ENCODE data around the gene PROS1. TPM values are rescaled to one million over a fixed set of nuclear protein-coding genes. Genes with fewer than 3 reads are reported as not detected.
"Not testable (repeated sequence)": the region's sequence is repeated elsewhere in the genome, so short reads cannot be mapped to it uniquely, and the experiment has no call there.

The PROS1 gene
- total RNA-seq, 2 experiments from 2014 or later, result 0.20 TPM; not detected in 1

DNA sequence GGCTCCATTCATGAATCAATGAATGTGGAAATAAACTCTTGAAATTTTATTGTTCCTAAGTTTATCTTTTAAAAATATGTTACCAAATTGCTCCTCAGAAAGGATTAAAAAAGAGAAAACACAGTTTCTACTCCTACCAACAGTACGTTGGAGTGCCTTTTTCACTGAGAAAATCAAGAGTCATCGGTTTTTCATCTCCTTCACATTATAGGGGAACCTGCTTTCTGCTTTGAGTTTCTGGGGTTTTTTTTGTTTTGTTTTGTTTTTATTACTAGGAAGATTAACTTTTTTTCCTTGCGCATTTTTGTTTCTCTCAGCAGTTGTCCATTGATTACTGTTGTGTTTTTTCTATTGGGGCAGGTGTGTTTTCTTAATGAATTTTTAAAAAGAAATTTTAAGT is 9.7 kb upstream of the PROS1 start:
- intact Hi-C loops (cut with micrococcal nuclease), result no loop called here
- H3K27ac Mint-ChIP-seq, result no peak overlapping the region
- ATAC-seq (no peak), DNase-seq (no peak)
- CTCF ChIA-PET, result no interaction called here
- POLR2A ChIA-PET, result no interaction called here
- H3K27me3 Mint-ChIP-seq, result no peaks in the 10 kb centered on the region
- no peak overlapping the region for H3K4me3 Mint-ChIP-seq
- H3K4me1 Mint-ChIP-seq (ENCODE audit: low read depth), result peaks cover 15% of the 10 kb centered on the region
- no peaks in the 10 kb centered on the region for H3K9me3 Mint-ChIP-seq
- TF ChIP-seq CTCF (IDR thresholded peaks at IDR 0.05), result no peak
- H3K36me3 Mint-ChIP-seq (ENCODE audit: low read depth), result no peaks in the 10 kb centered on the region

- intact Hi-C loops (cut with micrococcal nuclease), result no loop called here
- POLR2A ChIA-PET, result interaction anchor here (1.0 kb wide), 1 partner anchor 81 kb away, joined by 3 read pairs; the partner anchor contains the start of genes DHFR2 and NSUN3
- CTCF ChIA-PET, result interaction anchor here (1.0 to 2.7 kb wide), 2 partner anchors 56 to 88 kb away, joined by 3 to 9 read pairs; no protein-coding TSS in a partner anchor
- H3K4me3 Mint-ChIP-seq, result peak overlapping the region; percentile 36
- peaks cover 15% of the 10 kb centered on the region for H3K4me1 Mint-ChIP-seq (ENCODE audit: low read depth)
- no peak for DNase-seq
- H3K27me3 Mint-ChIP-seq, result no peaks in the 10 kb centered on the region
- ATAC-seq, result no peak
- H3K36me3 Mint-ChIP-seq (ENCODE audit: low read depth), result no peaks in the 10 kb centered on the region
- H3K9me3 Mint-ChIP-seq, result no peaks in the 10 kb centered on the region
- no peak overlapping the region for H3K27ac Mint-ChIP-seq
- TF ChIP-seq CTCF (IDR thresholded peaks at IDR 0.05), result no peak
Measured at GRCh38 chr3:93981649-93982048, 8.0 kb upstream of the PROS1 start.

- Mint-ChIP-seq H3K27me3 (peaks cover 2% of the 10 kb centered on the region), H3K4me3 (peak within 1 kb of the TSS; percentile 80), H3K36me3 (ENCODE audit: low read depth) (no peaks in the 10 kb centered on the region), H3K4me1 (ENCODE audit: low read depth) (peaks cover 15% of the 10 kb centered on the region), H3K9me3 (no peaks in the 10 kb centered on the region), H3K27ac (peak within 1 kb of the TSS; percentile 77)
- ATAC-seq (peak; percentile 100), DNase-seq (peak; percentile 97)
- no peak for TF ChIP-seq CTCF (IDR thresholded peaks at IDR 0.05)
- POLR2A ChIA-PET, result interaction anchor here (0.6 kb wide), 2 partner anchors 8 to 14 kb away, joined by 3 read pairs; no protein-coding TSS in a partner anchor
- CTCF ChIA-PET, result interaction anchor here (0.7 to 2.7 kb wide), 2 partner anchors 23 to 89 kb away, joined by 3 to 9 read pairs; no protein-coding TSS in a partner anchor
- intact Hi-C loops (cut with micrococcal nuclease), result no loop called here
Measured at GRCh38 chr3:93979850-93980676, 6.4 kb upstream of the PROS1 start, which contains the start of gene ARL13B. Gene ARL13B (plus strand): TSS chr3:93980155. CDS start chr3:93980424, 269 bp downstream.

- no peak for ATAC-seq
- peaks cover 7% of the 10 kb centered on the region for H3K27me3 Mint-ChIP-seq
- no peak overlapping the region for H3K4me3 Mint-ChIP-seq
- ChIA-PET POLR2A (no interaction called here), CTCF (no interaction called here)
- TF ChIP-seq CTCF (IDR thresholded peaks at IDR 0.05), result no peak
- peaks cover 8% of the 10 kb centered on the region for H3K4me1 Mint-ChIP-seq (ENCODE audit: low read depth)
- DNase-seq, result no peak
- no peaks in the 10 kb centered on the region for H3K9me3 Mint-ChIP-seq
- intact Hi-C loops (cut with micrococcal nuclease), result no loop called here
- H3K36me3 Mint-ChIP-seq (ENCODE audit: low read depth), result no peaks in the 10 kb centered on the region
- no peak overlapping the region for H3K27ac Mint-ChIP-seq
Measured at GRCh38 chr3:93969997-93970396, 3.7 kb downstream of the PROS1 start.

GRCh38 chr3:93969443-93969842 is 4.3 kb downstream of the PROS1 start:
- no peak for DNase-seq
- ChIA-PET POLR2A (no interaction called here), CTCF (no interaction called here)
- no peak for ATAC-seq
- H3K4me1 Mint-ChIP-seq (ENCODE audit: low read depth), result peaks cover 8% of the 10 kb centered on the region
- H3K27me3 Mint-ChIP-seq, result peaks cover 11% of the 10 kb centered on the region
- TF ChIP-seq CTCF (IDR thresholded peaks at IDR 0.05), result no peak
- H3K9me3 Mint-ChIP-seq, result no peaks in the 10 kb centered on the region
- no peaks in the 10 kb centered on the region for H3K36me3 Mint-ChIP-seq (ENCODE audit: low read depth)
- intact Hi-C loops (cut with micrococcal nuclease), result no loop called here
- H3K27ac Mint-ChIP-seq, result no peak overlapping the region
- no peak overlapping the region for H3K4me3 Mint-ChIP-seq

GRCh38 chr3:93965106-93965505 is 8.6 kb downstream of the PROS1 start:
- CTCF ChIA-PET, result interaction anchor here (1.0 kb wide), 1 partner anchor 9 kb away, joined by 3 read pairs; the partner anchor contains the start of gene PROS1
- H3K4me1 Mint-ChIP-seq (ENCODE audit: low read depth); H3K27me3 Mint-ChIP-seq; DNase-seq; ATAC-seq; intact Hi-C loops (cut with micrococcal nuclease); H3K9me3 Mint-ChIP-seq; H3K36me3 Mint-ChIP-seq (ENCODE audit: low read depth); POLR2A ChIA-PET; H3K4me3 Mint-ChIP-seq; H3K27ac Mint-ChIP-seq: not testable (repeated sequence)
